HFF-Myc (cell line): ENCODE results near the gene CD47.

Experiments used
- DNase-seq: peaks from one replicate; pipeline ENCODE4 v3.0.0-alpha.2; 2011; ENCODE audit warnings: low read depth; ENCODE audit errors: extremely low read depth
- H3K4me3 ChIP-seq: replicated peaks from 2 replicates; pipeline ENCODE4 v1.5.1; 2011; ENCODE audit warnings: low read depth, mild to moderate bottlenecking, control low read depth, low read length
- CTCF ChIP-seq: IDR thresholded peaks from 2 replicates; pipeline ENCODE4 v1.5.1; 2012; ENCODE audit warnings: mild to moderate bottlenecking, low read depth, low read length, control low read depth; ENCODE audit errors: missing control alignments

Gene CD47

DNA sequence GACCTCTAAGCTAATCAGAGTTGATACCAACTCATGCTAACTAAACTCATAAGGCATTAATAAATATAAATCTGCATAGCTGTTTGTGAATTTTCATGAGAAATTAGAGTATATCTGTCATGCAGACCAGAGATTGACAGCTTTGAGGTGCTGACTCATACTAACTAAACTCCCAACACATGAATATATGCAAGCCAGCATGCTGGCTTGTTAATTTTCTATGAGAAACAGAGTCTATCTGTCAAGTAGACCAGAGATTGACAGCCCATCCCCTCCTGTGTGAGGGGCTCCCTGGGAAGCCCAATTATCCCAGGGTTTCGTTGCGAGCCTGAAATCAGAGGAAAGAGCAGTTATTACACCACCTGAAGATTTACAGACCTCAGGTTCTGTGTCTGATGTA lies 69.3 kb downstream of the CD47 start:
- TF ChIP-seq CTCF: no peak
- no peak overlapping the region for H3K4me3 ChIP-seq
- DNase-seq: no peak

GRCh38 chr3:108021131-108021530 lies 69.7 kb downstream of the CD47 start:
- no peak for TF ChIP-seq CTCF
- DNase-seq: no peak
- H3K4me3 ChIP-seq: no peak overlapping the region

DNA sequence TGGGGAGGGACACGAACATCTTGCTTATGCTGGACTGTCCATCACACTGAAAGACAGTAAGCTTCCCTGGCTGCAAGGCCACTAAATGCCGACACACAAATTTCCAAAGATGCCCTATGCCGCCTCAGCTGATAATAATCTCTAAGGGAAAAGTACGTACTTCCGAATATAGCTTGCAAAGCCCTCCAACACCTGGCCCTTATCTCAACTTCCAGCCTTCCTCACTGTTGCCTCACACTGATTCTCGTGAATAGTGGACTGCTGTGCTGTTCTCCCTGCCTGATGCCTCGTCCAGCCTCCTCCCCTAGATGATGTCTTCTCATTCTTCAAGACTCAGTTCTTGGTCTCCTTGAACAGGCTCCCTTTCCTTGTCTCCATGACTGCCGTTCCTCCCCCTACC lies 72.3 kb downstream of the CD47 start:
- DNase-seq: no peak
- TF ChIP-seq CTCF: no peak
- H3K4me3 ChIP-seq: no peak overlapping the region

DNA sequence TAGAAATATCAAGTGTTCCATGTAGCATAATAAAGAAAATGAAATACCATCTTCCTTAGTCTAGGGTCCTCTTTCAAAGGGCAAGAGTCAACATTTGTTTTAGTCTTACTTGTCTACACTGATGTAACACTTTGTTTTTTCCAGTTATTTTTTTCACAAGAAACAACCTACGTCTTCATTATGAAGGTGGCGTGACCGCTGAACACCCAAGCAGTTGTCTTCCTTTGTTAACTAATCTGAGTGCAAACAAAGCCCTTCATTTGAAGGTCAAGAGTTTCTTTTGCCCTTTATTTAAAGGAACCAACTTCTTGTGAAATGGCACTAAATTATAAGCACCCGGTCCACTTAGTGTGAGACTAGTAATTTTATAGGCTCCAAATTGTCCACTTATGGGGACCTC lies 73.2 kb downstream of the CD47 start:
- TF ChIP-seq CTCF: no peak
- DNase-seq: no peak
- H3K4me3 ChIP-seq: no peak overlapping the region

DNA sequence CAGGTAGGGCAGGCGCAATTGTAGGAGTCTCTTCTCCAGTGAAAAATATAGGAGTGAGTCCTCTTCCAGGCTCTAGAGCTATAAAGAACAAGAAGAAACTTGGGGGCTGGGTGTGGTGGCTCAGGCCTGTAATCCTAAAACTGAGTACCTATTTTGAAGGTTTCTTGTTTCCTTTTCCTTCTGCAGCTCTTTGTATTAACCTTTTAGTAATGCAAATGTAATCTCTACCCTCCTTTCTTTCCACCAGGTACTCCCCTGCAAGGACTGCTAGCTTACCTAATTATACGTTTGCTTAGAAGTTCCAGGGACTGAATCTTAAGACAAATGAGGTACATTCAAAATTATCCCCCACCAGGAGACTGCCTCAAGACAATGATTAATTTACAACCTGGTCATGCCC lies 75.9 kb downstream of the CD47 start:
- no peak overlapping the region for H3K4me3 ChIP-seq
- TF ChIP-seq CTCF: no peak
- DNase-seq: no peak

DNA sequence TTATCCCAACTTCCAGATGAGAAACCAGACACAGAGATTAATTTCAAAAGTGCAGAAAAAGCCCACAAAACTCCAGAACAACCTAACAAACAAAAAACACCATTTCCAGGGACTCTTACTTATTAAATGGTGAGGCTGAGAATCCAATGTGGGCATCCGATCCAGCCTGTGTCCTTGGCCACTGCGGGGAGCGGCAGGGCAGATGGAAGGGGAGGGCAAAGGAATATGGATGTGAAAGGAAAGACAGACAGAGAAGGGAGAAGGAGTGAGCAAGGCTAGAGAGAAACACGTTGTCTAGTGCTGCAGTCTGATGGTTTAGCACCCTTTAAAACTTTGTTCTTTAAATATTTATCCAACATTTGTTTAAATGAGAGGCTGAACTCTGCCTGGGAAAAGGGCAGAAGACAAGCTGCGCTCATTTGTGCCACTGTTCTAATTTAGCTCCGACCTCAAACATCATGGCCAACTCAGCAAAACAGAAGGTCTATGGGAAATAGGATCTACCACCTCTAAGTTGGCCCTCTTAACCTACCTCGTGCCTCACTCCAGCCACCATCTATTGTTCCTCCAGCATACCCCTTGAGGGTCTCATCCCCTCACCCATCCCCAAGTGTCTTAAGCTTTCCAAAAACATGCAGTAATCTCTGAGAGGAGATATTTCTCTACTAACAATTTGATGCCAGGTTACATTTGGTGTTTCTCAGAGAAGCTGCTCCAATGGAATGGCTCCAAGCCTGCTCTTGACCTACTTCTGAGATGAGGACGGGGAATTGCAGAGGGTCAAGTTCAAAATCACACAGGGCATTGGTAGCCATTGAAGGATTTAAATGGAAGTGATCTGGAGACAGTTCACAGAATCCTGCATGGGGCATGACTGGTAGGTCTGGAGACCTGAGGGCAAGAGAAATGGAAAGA lies 77.4 kb downstream of the CD47 start:
- H3K4me3 ChIP-seq: no peak overlapping the region
- TF ChIP-seq CTCF: no peak
- no peak for DNase-seq

DNA sequence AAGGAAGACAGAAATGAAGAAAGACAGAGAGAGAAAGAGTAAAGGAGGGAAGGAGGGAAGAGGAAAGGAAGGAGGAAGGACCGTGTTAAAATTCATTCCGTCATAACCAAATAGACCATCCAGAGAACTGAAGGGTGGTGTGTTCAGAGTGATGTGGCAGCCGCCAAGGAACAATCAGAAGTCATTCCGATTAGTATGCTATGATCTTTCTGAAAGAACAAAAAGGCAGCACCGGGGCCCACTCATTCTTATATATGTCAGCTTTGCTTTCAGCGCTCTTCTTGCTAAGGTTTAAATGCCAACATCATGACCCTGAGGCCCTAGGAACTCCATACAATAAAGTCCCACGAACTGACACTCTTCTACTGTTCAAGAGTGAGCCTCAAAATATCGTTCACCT lies 78.5 kb downstream of the CD47 start:
- no peak overlapping the region for H3K4me3 ChIP-seq
- DNase-seq: no peak
- TF ChIP-seq CTCF: no peak
